Endothelial cell (in vitro differentiated cells): ENCODE data around the gene SH3RF3. TPM values are rescaled to one million over a fixed set of nuclear protein-coding genes. Genes with fewer than 3 reads are reported as not detected.

ENCODE experiments used
- DNase-seq: peaks from one replicate; pipeline ENCODE4 v3.0.0; 2021; ENCODE audit warnings: low spot score
- H3K27ac Mint-ChIP-seq: one replicate; pipeline ENCODE4 v1.8.0; 2021; ENCODE audit warnings: mixed read lengths, inconsistent platforms; ENCODE audit not compliant: unreplicated experiment
- H3K27me3 Mint-ChIP-seq: one replicate; pipeline ENCODE4 v1.8.0; 2021; ENCODE audit warnings: mild to moderate bottlenecking, moderate library complexity, mixed read lengths, inconsistent platforms; ENCODE audit not compliant: unreplicated experiment
- H3K36me3 Mint-ChIP-seq: one replicate; pipeline ENCODE4 v1.8.0; 2021; ENCODE audit warnings: mild to moderate bottlenecking, low read depth, mixed read lengths, inconsistent platforms; ENCODE audit not compliant: unreplicated experiment
- H3K4me1 Mint-ChIP-seq: one replicate; pipeline ENCODE4 v1.8.0; 2021; ENCODE audit warnings: mild to moderate bottlenecking, mixed read lengths, inconsistent platforms; ENCODE audit not compliant: unreplicated experiment
- H3K4me3 Mint-ChIP-seq: one replicate; pipeline ENCODE4 v1.8.0; 2021; ENCODE audit warnings: mild to moderate bottlenecking, mixed read lengths, inconsistent platforms; ENCODE audit not compliant: unreplicated experiment
- H3K9me3 Mint-ChIP-seq: one replicate; pipeline ENCODE4 v1.8.0; 2021; ENCODE audit warnings: mixed read lengths, inconsistent platforms; ENCODE audit not compliant: unreplicated experiment
- total RNA-seq: library from RNA; stranded (reverse); fragmentation: NEBNext Ultra II Directional; extraction: Animal tissue kit (Norgen Biotek cat#: 25700); gene quantifications from one replicate; pipeline ENCODE4 v1.2.1, GENCODE V29; 2021; ENCODE audit not compliant: unreplicated experiment
- TF ChIP-seq, protein P1 (sequence below): fragments of 200-600 bp; sonication (generic); IDR thresholded peaks from one replicate; pipeline ENCODE4 v1.5.0; 2021; ENCODE audit warnings: antibody characterized with exemption; ENCODE audit not compliant: unreplicated experiment

The SH3RF3 gene
- total RNA-seq, 1 donor from 2014 or later = 12.8 TPM

DNA sequence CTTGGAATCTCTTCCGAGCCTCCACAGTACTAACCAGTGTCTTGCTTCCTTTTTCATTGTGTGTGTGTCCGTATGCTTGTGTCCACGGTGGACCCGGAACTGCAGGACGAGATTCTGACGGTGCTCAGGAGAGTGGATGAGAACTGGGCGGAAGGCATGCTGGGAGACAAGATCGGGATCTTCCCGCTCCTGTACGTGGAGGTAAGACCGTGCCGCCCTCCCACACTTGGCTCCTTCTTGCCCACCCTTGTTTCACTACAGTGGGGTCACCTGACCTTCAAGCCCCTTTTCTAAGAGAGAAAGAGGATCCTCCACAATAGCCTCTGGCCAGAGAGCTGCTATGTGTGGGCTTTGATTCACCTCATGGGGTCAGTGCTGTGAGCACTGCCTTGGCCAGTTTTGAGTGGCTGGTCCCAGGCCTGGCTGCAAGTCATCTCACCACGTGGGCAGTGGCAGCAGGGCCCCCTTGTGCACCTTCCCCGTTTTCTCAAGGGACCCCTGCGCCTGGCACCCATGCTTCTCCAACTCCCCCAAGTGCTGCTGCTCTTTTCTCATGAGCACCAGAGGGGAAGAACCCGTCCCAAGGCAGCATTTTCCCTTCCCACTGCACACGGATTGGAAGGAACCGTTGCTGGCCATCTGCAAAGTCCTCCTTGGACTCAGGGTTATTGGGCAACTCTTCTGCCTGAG, 242.6 kb downstream of the SH3RF3 start:
- peak; percentile 0 for DNase-seq
- Mint-ChIP-seq H3K4me1 (peaks cover 15% of the 10 kb centered on the region), H3K4me3 (no peak overlapping the region), H3K27me3 (peaks cover 13% of the 10 kb centered on the region), H3K36me3 (peaks cover 14% of the 10 kb centered on the region), H3K27ac (no peak overlapping the region), H3K9me3 (no peaks in the 10 kb centered on the region)
- TF ChIP-seq, protein P1, sequence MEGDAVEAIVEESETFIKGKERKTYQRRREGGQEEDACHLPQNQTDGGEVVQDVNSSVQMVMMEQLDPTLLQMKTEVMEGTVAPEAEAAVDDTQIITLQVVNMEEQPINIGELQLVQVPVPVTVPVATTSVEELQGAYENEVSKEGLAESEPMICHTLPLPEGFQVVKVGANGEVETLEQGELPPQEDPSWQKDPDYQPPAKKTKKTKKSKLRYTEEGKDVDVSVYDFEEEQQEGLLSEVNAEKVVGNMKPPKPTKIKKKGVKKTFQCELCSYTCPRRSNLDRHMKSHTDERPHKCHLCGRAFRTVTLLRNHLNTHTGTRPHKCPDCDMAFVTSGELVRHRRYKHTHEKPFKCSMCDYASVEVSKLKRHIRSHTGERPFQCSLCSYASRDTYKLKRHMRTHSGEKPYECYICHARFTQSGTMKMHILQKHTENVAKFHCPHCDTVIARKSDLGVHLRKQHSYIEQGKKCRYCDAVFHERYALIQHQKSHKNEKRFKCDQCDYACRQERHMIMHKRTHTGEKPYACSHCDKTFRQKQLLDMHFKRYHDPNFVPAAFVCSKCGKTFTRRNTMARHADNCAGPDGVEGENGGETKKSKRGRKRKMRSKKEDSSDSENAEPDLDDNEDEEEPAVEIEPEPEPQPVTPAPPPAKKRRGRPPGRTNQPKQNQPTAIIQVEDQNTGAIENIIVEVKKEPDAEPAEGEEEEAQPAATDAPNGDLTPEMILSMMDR = no peak

DNA sequence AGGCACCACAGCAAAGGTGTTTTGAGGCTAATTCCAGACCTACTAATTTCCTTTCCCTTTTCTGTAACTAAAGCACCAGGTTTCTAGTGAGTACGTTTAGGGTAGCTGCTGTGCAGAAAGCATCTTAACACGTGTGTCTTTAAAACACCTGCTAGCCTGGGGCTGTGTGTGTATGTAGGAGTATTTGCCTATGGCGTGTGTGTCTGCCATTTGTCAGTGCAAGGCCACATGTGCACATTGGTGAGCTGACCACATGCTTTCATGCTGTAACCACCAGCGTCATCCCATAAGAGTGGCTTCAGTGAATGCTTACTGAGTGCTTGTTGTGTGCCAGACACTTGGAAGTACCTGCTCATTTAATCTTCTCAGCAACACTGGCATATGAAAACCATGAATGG, 243.2 kb downstream of the SH3RF3 start:
- Mint-ChIP-seq H3K27me3 (peaks cover 13% of the 10 kb centered on the region), H3K36me3 (peaks cover 14% of the 10 kb centered on the region), H3K9me3 (no peaks in the 10 kb centered on the region), H3K4me1 (peaks cover 15% of the 10 kb centered on the region), H3K4me3 (no peak overlapping the region), H3K27ac (no peak overlapping the region)
- no peak for DNase-seq
- TF ChIP-seq, protein P1 = no peak

DNA sequence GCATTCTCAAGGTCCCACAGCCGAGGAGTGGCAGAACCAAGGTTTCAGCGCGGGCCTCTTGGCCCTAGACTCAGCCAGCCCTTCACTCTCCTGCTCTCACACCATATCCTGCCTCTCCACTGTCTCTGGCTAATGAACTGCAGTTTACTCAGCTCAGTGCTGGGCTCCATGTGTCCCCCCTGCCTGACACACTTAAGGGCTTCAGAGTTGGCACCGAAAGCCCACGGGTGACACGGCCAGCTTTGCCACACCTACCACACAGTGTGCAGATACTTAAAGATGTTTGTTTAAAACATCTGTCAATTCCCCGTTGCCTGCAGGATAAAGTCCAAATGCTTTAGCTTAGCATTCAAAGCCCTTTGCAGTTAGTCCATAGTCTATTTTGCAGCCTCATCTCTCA, 243.6 kb downstream of the SH3RF3 start:
- Mint-ChIP-seq H3K27me3 (peaks cover 13% of the 10 kb centered on the region), H3K27ac (no peak overlapping the region), H3K4me3 (no peak overlapping the region), H3K4me1 (peaks cover 15% of the 10 kb centered on the region), H3K9me3 (no peaks in the 10 kb centered on the region), H3K36me3 (peaks cover 14% of the 10 kb centered on the region)
- DNase-seq = no peak
- TF ChIP-seq, protein P1 = no peak

DNA sequence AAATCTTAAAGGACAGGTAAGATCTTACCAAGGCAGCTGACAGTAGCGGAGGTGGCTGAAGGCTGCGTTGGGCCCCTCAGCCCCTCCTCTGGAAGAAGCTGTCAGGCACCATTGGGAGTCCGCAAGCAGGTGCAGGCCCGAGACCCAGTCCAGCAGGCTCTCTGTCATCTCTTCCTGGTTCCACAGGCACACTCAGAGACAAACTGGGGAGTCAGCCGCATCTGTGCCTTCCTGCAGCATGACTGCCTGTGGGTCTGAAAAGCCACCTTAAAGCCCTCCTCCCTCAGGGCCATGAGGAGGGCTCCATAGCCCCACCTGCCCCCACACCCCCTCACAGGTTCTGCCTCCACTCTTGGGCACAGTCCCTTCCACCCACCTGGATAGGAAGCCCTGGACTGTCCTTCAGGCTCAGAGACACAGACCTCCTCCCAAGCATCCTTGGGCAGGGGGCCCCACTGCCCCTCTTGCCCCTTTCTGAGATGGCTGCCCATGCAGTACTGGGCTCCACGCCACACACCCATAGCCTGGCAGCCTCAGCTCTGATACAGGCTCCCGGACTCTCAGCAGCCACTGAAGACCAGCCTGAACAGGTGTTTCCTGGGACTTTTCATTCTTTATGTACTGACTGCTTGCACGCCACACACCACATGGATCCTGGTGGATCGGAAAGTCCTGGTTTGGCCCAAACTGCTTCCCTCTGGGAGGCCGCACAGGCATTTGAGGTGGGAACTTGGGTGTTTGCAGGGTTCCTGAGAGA, 245.0 kb downstream of the SH3RF3 start:
- H3K27me3 Mint-ChIP-seq = peaks cover 13% of the 10 kb centered on the region
- H3K27ac Mint-ChIP-seq = no peak overlapping the region
- H3K4me1 Mint-ChIP-seq = peaks cover 15% of the 10 kb centered on the region
- peak; percentile 2 for DNase-seq
- TF ChIP-seq, protein P1 = no peak
- H3K4me3 Mint-ChIP-seq = no peak overlapping the region
- no peaks in the 10 kb centered on the region for H3K9me3 Mint-ChIP-seq
- H3K36me3 Mint-ChIP-seq = peaks cover 14% of the 10 kb centered on the region
